Activated naive CD4-positive, alpha-beta T cell (primary cell): ENCODE measurements around the gene PLXDC2.

Source experiments
- DNase-seq, 4 experiments: peaks; one replicate each; lab custom pipeline; 2025; lab: John Stamatoyannopoulos, UW

The PLXDC2 gene

DNA sequence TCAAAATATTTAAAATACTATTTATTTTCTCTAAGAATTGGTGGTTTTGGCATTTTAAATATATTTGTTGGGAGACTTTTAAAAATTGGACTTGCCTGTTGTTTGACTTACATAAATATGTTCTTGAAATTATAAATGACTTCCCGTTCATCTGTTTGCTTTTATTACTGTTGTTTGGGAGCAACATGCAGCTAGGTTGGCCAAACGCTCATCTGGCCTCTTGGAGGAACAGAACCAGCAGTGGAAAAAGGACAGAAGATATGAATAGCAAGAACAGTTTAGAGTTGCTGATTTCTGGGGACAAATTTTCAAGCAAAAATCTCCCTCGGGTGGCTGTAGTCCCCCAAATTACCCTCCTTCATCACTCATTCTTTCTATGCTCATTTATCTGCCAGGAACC lies 41.6 kb downstream of the PLXDC2 start:
- no peak for DNase-seq

DNA sequence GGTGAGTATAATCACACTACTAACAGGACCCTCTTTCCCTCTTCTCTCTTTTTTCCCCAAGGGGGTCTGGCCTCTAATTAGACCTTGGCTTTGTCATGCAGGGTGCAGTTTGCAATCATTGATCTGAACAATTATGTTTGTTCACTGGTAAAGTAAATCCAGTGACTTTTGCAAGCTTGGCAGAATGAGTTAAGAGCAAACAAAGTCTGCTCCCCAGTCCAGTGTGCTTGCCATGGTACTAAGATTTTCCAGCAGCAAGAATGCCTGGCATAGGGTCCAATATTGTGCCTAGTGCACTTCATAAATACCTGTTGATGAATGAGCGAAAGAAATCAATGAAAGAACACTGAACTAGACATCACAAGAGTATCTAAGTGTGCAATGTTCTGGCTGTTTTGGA lies 43.9 kb downstream of the PLXDC2 start:
- no peak for DNase-seq

DNA sequence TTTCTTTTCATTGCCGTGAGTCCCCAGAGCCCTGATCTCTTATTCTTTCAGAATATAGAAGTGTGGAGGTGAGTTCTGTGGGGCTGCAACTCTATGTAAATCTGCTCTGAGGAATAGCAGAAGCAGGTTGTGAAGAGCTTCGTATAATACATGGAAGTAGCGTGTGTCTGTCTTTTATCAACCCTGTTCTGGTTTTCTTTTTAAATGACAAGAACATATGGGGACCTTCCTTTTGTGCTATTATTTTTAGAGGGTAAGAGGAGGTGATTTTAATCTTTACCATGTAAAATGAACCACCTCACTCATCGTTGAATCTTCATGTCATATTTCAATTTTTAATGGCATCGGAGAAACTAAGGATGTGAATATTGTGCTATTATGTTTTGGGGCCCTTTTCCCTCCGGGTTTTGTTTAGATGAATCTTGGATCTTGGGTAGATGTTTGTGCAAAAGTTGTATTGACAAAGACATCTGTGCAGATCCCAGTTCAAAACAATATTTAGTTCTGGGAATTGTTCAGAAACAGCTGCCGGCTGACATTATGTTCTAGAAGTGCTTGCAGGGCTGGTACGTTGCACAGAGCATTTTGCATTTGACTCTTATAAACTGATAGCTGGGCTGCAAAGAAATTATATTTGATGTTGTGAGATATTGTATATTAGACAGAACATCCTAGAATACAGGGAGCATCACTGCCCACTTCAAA lies 46.7 kb downstream of the PLXDC2 start:
- DNase-seq: no peak

- DNase-seq: no peak
Observed at GRCh38 chr10:19865676-19866075, 49.4 kb downstream of the PLXDC2 start.

DNA sequence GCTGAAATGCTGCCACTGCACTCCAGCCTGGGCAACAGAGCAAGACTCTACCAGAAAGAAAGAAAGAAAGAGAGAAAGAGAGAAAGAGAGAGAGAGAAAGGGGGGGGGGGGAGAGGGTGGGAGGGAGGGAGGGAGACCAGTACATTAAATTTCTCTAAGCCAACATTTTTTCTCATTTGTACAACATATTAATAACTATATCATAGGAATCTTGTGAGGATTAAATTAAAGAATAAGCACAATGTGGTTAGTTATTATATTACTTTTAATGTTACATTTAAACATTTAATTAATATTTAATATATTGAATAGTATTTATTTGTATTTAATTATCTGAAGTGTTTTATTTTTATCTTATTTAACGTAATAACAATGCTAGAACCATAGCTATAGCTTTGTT lies 53.1 kb downstream of the PLXDC2 start:
- DNase-seq: no peak

GRCh38 chr10:19872504-19873271 lies 56.5 kb downstream of the PLXDC2 start:
- no peak for DNase-seq

GRCh38 chr10:19874190-19874589 lies 58.0 kb downstream of the PLXDC2 start:
- no peak for DNase-seq

DNA sequence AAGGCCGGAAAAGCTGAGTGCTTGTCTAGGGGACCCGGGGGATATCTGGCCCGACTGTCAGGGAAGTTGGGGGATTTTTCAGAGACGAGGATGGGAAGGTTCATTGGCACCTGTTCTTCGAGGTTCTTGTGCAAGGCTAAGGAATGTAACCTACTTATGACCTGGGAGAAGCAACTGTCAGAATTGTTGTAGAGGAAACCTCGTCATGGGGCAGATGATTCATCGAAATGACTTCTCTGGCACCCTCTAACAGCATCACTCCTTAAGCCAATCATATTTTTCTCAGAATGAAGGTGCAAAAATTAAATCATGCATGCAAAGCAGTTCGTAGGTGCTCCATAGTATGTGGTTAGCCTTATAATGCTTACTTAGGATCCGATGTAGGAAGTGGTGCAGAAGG lies 58.6 kb downstream of the PLXDC2 start:
- DNase-seq: no peak

GRCh38 chr10:19876570-19876969 lies 60.3 kb downstream of the PLXDC2 start:
- no peak for DNase-seq

GRCh38 chr10:19877466-19878255 lies 61.4 kb downstream of the PLXDC2 start:
- DNase-seq: no peak

DNA sequence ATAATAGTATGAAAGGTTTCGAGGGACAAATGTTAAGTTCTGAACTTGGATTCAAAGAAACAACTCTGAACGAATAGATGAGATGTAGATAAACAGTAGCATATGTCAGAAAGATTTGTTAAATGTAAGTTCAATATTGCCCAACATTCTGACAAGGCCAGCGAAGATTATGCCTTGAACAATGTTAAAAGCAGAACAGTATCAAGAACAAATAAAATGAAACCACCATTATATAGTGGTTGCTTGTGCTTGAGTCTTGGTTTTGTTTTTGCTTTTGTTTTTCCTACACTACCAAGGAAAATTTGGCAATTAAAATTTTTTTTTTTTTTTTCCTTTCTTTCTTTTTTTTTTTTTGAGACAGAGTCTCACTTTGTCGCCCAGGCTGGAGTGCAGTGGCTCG lies 66.4 kb downstream of the PLXDC2 start:
- no peak for DNase-seq

GRCh38 chr10:19888061-19888660 lies 71.9 kb downstream of the PLXDC2 start:
- no peak for DNase-seq

DNA sequence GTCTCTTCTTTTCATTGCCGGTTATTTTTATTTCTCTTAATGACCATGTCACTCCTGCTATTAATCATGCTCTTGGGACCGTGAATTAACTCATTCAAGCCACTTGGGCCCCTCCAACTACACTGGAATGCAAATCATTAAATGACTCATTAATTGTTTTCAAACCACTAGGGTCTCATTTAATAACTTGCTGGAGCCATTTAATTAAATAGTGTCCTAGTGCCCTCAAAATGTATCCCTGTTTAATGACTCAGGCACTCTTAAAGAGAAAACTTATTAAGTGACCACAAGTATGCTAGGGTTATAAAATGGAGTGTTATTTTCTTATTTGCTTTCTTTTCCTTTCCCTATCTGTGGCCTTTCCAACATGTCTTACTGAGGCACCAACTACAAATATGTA lies 73.0 kb downstream of the PLXDC2 start:
- no peak for DNase-seq

GRCh38 chr10:19891429-19891828 lies 75.2 kb downstream of the PLXDC2 start:
- no peak for DNase-seq

DNA sequence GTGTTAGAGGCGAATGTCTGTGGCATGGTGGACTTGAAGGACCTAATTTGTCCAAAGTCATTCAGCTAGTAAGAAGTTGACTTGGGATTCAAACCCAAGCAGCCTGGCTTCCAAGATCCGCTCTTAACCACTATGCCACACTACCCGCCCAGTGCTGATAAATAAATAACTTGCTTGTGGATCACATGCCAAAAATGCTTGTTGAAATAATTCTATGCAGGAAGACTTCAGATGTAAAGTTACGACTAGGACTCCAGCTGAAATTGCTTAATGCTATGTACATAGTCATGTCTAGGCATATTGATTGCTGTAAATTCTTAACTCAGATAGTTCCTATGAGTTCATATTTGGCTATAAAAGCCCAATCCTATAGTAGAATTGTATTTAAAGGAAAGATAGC lies 76.0 kb downstream of the PLXDC2 start:
- DNase-seq: no peak

DNA sequence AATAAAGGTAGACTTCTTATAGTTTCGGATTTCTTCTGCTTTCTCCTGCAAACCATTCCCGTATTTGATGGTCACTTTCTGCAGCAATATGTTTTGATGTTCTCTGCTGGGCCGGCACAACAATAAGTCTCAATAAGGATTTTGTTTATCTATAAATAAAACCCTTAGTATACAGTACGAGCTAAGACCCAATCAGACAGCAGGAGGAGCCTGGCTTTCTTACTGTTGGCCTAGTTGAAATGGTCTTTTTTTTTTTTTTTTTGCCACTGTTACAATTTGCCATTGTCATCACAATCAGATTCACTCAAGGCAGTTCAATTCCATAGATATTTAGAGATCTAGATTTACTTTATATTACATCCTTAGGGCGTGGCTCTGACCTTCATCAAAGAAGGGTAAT lies 76.4 kb downstream of the PLXDC2 start:
- no peak for DNase-seq

- no peak for DNase-seq
Observed at GRCh38 chr10:19895500-19895899, 79.3 kb downstream of the PLXDC2 start.

DNA sequence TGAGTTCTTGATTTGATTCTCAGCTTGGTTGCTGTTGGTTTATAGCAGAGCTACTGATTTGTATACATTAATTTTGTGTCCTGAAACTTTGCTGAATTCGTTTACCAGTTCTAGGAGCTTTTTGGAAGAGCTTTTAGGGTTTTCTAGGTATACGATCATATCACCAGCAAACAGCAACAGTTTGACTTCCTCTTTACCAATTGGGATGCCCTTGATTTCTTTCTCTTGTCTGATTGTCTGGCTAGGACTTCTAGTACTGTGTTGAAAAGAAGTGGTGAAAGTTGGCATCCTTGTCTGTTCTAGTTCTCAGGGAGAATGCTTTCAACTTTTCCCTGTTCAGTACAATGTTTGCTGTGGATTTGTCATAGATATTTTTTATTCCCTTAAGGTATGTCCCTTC lies 86.2 kb downstream of the PLXDC2 start:
- no peak for DNase-seq

DNA sequence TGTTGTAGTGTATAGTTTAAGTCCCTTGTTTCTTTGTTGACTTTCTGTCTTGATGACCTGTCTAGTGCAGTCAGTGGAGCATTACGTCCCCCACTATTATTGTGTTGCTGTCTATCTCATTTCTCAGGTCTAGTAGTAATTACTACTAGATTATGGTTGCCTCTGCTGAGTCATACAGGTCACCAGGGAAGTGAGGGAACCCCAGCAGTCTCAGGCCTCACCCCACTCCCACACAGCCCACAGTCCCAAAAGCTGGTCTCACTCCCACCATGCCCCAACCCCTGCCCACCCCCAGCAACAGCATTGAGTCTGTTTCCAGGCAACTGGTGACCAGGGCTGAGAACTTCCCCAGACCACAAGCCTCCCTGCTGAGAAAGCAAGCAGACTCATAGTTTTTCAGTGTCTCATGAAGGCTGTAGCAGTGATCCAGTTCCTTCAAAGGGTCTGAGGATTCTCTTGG lies 88.0 kb downstream of the PLXDC2 start:
- no peak for DNase-seq

- DNase-seq: no peak
Observed at GRCh38 chr10:19906108-19906791, 90.0 kb downstream of the PLXDC2 start.

GRCh38 chr10:19908991-19909696 lies 92.9 kb downstream of the PLXDC2 start:
- DNase-seq: no peak
